GM12801 (cell line): ENCODE data around the gene ELANE.

ENCODE experiments used
- TF ChIP-seq, protein P1 (sequence below): IDR thresholded peaks from one replicate; pipeline ENCODE4 v1.5.1; 2011; ENCODE audit warnings: control low read depth; ENCODE audit not compliant: insufficient read length; ENCODE audit errors: extremely low read depth

The ELANE gene

DNA sequence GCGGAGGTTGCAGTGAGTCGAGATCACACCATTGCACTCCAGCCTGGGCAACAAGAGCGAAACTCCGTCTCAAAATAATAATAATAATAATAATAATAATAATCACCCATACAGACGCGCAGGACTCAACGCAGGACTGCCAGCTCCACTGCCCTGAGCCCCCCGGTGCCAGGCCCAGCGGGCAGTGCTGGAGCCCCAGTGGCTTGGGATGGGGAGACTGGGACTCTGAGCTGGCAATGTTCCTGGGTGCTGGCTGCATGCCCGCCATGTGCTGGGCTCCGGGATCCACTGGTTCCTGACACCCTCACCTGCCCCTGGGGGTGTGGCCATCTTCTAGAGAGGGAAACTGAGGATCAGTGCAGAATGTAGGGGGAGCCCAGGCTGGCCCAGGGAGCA lies 24.8 kb upstream of the ELANE start:
- TF ChIP-seq, protein P1, sequence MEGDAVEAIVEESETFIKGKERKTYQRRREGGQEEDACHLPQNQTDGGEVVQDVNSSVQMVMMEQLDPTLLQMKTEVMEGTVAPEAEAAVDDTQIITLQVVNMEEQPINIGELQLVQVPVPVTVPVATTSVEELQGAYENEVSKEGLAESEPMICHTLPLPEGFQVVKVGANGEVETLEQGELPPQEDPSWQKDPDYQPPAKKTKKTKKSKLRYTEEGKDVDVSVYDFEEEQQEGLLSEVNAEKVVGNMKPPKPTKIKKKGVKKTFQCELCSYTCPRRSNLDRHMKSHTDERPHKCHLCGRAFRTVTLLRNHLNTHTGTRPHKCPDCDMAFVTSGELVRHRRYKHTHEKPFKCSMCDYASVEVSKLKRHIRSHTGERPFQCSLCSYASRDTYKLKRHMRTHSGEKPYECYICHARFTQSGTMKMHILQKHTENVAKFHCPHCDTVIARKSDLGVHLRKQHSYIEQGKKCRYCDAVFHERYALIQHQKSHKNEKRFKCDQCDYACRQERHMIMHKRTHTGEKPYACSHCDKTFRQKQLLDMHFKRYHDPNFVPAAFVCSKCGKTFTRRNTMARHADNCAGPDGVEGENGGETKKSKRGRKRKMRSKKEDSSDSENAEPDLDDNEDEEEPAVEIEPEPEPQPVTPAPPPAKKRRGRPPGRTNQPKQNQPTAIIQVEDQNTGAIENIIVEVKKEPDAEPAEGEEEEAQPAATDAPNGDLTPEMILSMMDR, result no peak

DNA sequence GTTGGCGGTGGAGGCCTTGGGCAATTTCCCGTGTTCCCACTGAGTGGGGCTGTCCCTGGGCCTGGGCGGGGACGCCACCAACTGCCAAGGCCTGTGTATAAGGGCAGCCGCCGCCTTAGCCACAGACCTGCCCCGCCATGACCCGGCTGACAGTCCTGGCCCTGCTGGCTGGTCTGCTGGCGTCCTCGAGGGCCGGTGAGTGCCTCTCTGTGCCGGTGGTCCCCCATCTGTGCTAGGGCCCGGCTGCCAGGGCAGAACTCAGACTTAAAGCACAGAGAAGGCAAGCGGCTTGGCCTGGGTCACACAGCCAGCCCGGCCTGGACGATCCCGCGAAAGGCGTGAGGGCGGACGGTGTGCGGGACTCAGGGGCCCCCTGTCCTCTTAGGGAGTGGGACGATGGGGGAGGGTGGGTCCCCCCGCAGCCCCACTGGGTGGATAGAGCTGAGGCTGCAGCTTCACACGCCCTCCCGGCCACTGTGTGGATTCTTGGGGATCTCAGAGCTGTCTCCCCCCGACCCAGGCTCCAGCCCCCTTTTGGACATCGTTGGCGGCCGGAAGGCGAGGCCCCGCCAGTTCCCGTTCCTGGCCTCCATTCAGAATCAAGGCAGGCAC lies 24.3 kb upstream of the ELANE start, which contains the start of gene AZU1:
Gene AZU1 (plus strand): TSS at position 128 of the 612 bp plus-strand sequence. CDS start 10 bp downstream, at position 138.
- TF ChIP-seq, protein P1, result no peak

DNA sequence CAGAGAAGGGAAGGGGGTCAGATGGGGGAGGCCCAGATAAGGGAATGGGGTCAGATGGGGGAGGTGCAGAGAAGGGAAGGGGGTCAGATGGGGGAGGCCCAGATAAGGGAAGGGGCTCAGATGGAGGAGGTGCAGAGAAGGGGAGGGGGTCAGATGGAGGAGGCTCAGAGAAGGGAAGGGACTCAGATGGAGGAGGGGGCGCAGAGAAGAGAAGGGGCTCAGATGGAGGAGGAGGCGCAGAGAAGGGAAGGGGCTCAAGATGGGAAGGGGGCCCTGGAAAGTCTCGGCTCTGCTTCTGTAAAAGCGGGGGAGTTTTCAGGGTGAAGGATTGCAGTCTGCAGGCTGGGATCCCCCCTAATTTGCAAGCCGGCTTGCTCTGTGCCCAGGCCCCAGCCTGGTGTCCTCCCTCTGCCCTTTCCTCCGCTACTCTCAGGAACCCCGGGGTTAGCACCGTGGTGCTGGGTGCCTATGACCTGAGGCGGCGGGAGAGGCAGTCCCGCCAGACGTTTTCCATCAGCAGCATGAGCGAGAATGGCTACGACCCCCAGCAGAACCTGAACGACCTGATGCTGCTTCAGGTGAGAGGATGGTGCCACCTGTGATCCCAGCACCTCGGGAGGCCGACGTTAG lies 22.9 kb upstream of the ELANE start:
- TF ChIP-seq, protein P1, result no peak

DNA sequence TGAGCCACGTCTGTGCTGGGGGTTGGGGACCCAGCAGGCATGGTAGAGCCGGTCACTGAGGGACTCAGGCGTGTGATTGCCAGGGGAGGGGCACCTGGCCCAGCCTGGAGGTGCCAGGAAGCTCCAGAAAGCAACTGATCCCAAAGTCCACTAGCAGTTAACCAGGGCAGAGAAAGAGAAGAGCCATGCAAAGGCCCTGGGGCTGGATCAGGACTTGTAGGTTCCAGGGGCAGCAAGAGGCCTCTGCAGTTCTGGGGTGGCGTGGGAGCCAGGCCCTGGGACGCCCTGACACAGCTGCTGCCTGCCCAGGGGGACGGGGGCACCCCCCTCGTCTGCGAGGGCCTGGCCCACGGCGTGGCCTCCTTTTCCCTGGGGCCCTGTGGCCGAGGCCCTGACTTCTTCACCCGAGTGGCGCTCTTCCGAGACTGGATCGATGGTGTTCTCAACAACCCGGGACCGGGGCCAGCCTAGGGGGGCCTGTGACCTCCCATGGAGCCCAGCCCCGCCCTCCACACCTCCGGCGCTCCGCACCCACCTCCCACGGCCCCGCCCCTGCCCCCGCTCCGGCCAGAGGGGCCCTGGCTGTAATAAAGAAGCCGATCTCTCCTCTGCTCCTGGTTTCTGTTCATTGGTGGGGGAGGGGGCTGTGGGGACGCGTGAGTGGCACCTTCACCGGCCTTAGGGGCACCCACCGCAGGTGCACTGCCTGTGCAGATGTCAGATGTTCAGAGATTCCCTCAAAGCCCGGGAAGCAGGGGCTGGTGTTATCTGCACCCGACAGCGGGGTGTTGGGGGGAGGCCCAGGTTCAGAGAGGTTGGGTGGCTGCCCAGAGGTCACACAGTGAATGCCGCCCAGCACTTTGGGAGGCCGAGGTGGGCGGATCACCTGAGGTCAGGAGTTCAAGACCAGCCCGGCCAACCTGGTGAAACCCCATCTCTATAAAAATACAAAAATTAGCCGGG lies 20.4 kb upstream of the ELANE start:
- TF ChIP-seq, protein P1, result no peak

DNA sequence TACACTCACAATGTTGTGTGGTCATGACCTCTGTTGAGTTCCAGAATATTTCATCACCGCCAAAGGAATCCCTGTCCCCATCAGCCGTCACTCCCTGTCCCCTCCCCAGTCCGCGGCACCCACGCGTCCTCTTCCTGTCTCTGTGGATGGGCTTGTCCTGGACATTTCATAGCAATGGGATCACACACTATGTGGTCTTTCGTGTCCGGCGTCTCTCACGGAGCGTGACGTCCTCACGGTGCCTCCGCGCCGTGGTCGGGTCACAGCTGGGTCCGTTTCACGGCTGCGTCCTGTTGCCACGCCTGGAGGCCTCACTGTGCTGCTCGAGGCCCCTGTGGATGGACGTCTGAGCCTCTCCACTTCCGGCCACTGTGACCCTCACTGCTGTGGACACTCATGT lies 17.9 kb upstream of the ELANE start:
- TF ChIP-seq, protein P1, result no peak

DNA sequence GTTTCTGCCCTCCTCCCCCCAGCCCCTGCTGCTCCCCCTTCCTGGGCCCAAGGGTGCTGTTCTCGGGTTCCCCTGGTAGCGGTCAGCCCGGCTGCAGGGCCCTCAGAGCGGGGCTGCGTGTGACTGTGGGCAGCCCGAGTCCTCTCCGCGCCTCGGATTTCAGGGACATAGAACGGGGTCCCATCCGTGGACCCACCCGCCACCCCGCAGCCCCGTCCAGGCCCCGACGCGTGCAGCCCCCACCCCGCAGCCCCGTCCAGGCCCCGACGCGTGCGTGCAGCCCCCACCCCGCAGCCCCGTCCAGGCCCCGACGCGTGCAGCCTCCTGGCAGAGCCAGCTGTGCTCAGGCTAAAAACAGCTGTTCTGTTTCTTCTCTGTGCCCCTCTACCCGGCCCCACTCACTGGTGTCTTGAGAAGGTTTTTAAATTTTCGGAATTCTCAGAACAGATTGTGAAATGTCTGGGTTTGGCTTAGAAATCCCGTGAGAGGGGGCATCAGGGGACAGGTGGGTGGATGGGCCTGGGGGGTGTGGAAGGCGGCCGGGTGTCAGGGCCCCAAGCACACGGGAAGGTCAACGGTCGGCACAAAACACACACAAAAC lies 16.8 kb upstream of the ELANE start:
- TF ChIP-seq, protein P1, result no peak

DNA sequence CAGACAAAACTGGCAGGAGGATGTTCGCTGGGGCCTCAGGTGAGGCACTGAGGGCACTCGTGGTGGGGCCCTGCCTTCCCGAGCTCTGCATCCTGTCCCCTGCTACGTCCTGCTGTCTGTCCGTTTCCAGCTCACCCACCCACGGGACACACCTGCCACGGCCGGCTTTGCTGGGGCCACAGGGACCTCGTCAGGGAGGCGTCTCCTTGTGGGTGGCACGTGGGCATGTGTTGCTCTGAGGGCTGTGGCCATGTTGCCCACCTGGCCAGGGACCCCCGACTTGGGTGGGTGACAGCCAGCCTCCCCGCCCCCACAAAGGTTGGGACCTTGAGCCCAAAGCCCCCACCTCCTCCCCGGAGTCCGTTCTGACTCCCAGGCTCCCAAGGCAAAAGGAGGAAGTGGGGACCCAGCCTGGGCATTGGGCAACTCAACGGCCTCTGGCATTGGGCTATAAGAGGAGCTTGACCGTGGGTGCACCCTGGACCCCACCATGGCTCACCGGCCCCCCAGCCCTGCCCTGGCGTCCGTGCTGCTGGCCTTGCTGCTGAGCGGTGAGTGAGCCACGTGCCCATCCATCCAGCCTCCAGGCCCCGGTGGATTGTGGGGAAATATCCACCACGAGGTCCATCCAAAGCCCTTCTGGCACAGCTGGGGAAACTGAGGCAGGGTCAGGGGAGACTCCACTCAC lies 11.4 kb upstream of the ELANE start, which contains the start of gene PRTN3:
Gene PRTN3 (plus strand): TSS at position 481 of the 688 bp plus-strand sequence. CDS start 10 bp downstream, at position 491.
- TF ChIP-seq, protein P1, result no peak
